IMR-90 (cell line): ENCODE measurements around the gene CENPF.

Experiments
- CEBPB ChIP-seq: IDR thresholded peaks from 2 replicates; pipeline ENCODE4 v1.6.1; 2012; ENCODE audit warnings: low read depth, low read length, improper control_type of control experiment
- ELK1 ChIP-seq: fragments of 150-350 bp; IDR thresholded peaks from 2 replicates; pipeline ENCODE4 v1.6.1; 2016; ENCODE audit warnings: low read depth, mild to moderate bottlenecking, low read length, moderate library complexity, borderline replicate concordance
- FOS ChIP-seq: fragments of 150-350 bp; IDR thresholded peaks from 2 replicates; pipeline ENCODE4 v1.6.1; 2016; ENCODE audit warnings: low read depth, low read length
- MAZ ChIP-seq: IDR thresholded peaks from 2 replicates; pipeline ENCODE4 v1.6.1; 2012; ENCODE audit warnings: low read depth, mild to moderate bottlenecking, low read length, improper control_type of control experiment, moderate library complexity, borderline replicate concordance
- MXI1 ChIP-seq: IDR thresholded peaks from 2 replicates; pipeline ENCODE4 v1.6.1; 2012; ENCODE audit warnings: low read depth, mild to moderate bottlenecking, low read length, moderate library complexity, borderline replicate concordance
- POLR2A ChIP-seq: IDR thresholded peaks from 2 replicates; pipeline ENCODE4 v1.6.1; 2012; ENCODE audit warnings: mild to moderate bottlenecking, low read depth, low read length
- RAD21 ChIP-seq: IDR thresholded peaks from 2 replicates; pipeline ENCODE4 v1.6.1; 2012; ENCODE audit warnings: low read length, improper control_type of control experiment
- RFX5 ChIP-seq: IDR thresholded peaks from 2 replicates; pipeline ENCODE4 v1.8.0; 2012; ENCODE audit warnings: low read depth, mild to moderate bottlenecking, low read length, moderate library complexity
- SMC3 ChIP-seq: fragments of 150-350 bp; IDR thresholded peaks from 2 replicates; pipeline ENCODE4 v1.6.1; 2016; ENCODE audit warnings: low read depth, mild to moderate bottlenecking, antibody characterized with exemption, low read length, moderate library complexity
- TF ChIP-seq, protein P1 (sequence below): conservative IDR thresholded peaks from 2 replicates; pipeline ENCODE4 v1.5.1; 2012; ENCODE audit warnings: mild to moderate bottlenecking, low read depth, low read length, improper control_type of control experiment
- TF ChIP-seq, protein P2 (sequence below): fragments of 150-350 bp; IDR thresholded peaks from 2 replicates; pipeline ENCODE4 v1.6.1; 2017; ENCODE audit warnings: mild to moderate bottlenecking, antibody characterized with exemption, low read length, low read depth

DNA sequence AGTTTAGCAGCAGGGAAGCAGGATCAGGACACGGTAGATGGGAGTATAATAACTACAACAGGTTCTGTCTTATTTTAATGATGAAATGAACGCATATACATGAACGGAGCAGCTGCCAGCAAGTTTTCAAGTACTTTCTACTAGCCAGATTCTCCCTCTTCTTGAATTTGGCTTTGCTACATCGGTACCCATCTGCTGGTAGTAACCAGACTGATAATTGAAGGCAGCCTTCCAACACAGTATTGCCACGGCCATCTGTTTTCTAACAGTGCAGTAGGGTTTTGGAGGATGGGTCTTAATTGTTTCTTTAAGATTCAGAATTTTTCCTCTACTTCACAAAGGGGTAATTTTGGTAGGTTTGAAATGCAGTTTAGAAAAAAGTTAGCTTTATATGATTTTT, 33.4 kb downstream of the CENPF start:
- TF ChIP-seq, protein P1, sequence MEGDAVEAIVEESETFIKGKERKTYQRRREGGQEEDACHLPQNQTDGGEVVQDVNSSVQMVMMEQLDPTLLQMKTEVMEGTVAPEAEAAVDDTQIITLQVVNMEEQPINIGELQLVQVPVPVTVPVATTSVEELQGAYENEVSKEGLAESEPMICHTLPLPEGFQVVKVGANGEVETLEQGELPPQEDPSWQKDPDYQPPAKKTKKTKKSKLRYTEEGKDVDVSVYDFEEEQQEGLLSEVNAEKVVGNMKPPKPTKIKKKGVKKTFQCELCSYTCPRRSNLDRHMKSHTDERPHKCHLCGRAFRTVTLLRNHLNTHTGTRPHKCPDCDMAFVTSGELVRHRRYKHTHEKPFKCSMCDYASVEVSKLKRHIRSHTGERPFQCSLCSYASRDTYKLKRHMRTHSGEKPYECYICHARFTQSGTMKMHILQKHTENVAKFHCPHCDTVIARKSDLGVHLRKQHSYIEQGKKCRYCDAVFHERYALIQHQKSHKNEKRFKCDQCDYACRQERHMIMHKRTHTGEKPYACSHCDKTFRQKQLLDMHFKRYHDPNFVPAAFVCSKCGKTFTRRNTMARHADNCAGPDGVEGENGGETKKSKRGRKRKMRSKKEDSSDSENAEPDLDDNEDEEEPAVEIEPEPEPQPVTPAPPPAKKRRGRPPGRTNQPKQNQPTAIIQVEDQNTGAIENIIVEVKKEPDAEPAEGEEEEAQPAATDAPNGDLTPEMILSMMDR, result no peak
- TF ChIP-seq SMC3 (no peak), RAD21 (no peak), POLR2A (no peak), CEBPB (no peak), RFX5 (no peak), FOS (no peak), MXI1 (no peak), ELK1 (no peak), MAZ (no peak)
- TF ChIP-seq, protein P2, sequence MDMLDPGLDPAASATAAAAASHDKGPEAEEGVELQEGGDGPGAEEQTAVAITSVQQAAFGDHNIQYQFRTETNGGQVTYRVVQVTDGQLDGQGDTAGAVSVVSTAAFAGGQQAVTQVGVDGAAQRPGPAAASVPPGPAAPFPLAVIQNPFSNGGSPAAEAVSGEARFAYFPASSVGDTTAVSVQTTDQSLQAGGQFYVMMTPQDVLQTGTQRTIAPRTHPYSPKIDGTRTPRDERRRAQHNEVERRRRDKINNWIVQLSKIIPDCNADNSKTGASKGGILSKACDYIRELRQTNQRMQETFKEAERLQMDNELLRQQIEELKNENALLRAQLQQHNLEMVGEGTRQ, result no peak
